ENCODE results near the gene COL4A5.

The COL4A5 gene

DNA sequence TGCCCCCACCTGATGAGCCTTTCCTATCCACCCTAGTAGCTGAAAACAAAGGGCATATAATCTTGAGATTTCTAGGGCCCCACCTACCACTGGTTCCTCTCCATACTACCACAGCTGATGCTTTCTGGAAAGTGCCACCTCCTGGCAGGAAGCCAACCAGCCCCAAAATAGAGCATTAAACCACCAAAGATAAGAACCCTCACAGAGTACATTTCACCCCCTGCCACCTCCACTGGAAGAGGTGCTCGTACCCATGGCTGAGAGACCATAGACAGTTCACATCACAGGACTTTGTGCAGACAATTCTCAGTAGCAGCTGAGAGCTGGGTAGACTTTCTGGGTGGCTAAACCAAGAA, 202.6 kb downstream of the COL4A5 start:
- DNase-seq = no peak

GRCh38 chrX:108664701-108665100, 225.1 kb downstream of the COL4A5 start:
- DNase-seq = no peak

DNA sequence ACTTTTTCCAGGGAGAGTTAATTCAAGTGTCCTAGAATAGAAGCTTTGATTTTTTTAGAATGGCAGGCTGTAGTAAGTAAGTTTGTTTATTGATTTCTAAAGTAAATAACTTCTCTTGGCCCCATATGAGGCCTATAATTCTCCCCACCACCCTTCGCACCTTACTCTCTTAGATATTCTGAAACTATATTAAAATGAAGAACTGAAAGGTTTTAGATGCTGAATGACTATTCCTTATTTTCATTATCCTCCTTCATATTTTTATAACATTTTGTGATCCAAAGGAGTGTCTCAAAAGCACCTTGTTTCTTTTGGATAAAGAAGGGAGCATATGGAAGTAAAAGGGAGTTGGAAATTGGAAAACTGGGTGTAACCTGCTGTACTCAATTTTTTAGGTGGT, 226.5 kb downstream of the COL4A5 start:
- no peak for DNase-seq

- DNase-seq = no peak
Measured at GRCh38 chrX:108671526-108671925, 231.9 kb downstream of the COL4A5 start.

GRCh38 chrX:108696690-108697089, 257.1 kb downstream of the COL4A5 start:
- DNase-seq = no peak

DNA sequence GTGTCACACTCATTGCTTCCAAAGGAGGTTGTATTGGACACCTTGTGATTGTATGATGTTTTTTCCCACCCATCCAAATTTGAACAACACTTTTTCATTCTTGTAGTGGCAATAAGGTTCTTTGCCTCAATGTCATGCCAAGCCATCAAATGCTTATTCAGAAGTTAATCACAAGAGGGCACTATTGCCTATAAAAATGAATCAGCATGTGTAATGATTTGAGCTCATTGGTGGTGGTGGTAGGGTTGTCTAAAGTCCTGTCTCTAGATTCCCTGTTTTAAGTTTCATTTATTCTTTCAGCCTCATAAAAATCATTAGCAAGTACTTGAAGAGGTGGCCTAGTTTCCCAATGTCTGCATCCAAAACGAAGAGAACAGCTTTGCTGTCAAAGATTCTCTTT, 259.7 kb downstream of the COL4A5 start:
- no peak for DNase-seq

GRCh38 chrX:108701633-108702032, 262.0 kb downstream of the COL4A5 start:
- no peak for DNase-seq

- DNase-seq = no peak
Measured at GRCh38 chrX:108702530-108702929, 262.9 kb downstream of the COL4A5 start.

DNA sequence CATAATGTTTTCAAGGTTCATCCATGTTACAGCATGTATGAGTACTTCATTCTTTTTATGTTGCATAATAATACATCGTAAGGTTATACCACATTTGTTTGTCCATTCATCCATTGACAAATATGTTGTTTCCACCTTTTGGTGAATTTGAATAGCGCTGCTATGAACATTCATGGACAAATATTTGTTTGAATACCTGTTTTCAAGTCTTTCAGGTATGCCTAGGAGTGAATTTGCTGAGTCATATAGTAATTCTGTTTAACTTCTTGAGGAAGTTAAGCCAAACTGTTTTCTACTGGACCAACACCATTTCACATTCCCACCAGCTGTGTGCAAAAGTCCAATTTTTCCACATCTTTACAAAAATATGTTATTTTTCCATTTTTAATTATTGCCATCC, 265.2 kb downstream of the COL4A5 start:
- no peak for DNase-seq

DNA sequence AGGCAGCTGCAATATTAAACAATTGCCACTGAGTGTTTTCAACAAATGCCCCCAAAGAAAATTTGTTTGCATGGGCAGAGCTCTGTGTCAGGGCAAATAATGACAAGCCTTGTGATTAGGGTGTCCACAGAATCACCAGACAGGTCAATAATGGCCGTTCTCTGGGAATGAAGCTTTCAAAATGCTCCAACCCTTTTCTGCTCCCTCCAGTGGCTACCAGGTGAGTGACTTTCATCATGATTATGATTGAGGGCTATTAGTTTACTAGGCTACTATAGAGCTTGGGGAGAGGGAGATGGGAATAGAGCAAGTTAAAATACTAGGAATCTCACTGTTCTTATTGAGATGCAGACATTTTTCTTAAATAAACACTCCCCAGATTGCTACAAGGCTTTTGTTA, 273.2 kb downstream of the COL4A5 start:
- DNase-seq = no peak

DNA sequence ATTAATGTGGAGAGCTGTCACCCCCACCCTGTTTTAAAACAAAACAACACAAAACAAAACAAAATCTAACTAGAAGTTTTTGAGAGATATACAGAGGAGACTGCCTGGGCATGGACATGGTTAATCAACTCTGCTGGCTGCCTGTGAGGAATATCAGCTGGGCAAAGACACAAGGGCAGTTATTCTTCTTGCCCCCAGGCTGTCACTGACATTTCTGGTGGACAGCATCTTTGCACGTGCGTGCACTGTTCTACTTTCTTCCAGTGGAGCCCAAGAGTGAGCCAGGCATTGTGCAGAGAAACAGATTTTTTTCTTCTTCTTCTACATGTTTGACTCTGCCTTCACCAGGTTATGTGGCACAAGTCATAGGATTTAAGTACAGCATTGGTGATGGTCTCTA, 282.9 kb downstream of the COL4A5 start:
- DNase-seq = no peak

- no peak for DNase-seq
Measured at GRCh38 chrX:108726748-108727147, 287.1 kb downstream of the COL4A5 start.

DNA sequence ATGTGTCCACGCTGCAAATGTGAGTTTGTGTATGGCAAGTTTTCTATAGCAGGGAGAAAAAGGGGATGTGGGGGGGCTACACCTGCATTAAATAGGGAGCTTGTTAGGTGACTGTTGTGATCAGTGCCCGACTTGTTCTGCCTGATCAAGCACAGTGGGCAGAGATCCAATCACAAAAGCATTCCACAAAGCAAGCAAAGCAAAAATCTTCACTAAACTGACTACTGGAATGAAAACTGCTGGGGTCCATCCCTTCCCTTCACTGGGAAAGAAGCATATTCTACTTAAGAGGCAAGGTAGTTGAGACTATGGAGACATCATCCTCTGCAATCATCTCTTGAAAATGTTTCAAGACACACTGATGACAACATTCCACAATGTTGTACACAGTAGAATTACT, 291.5 kb downstream of the COL4A5 start:
- no peak for DNase-seq

GRCh38 chrX:108732630-108733321, 293.1 kb downstream of the COL4A5 start:
- no peak for DNase-seq

GRCh38 chrX:108734426-108734825, 294.8 kb downstream of the COL4A5 start:
- no peak for DNase-seq

DNA sequence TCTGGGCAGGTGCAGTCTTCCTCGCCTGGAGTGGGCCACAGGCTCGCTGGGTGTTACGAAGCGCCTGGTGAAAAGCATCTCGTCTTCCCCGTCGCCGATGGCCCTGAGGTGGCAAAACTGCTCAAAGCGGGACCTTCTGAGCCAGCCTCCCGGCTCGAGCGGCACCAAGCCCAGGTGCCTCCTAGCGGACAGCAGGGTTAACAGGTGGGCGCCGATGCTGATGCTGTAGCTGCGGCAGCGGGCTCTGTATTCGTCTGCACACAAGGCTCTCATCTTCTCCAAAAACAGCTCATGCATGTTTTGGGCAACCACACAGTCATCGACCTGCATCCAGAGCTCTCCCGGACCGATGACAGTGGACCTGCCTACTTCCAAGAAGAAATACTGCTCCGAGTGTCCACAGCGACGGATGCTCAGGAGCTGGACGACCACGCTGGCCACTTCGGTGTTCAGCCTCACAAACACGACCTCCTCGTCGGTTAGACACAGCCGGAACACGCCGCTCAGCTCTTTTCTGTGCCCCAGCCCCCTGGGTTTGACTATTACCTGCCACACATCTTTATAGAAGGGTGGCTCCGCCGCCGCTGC, 295.5 kb downstream of the COL4A5 start:
- DNase-seq = no peak

DNA sequence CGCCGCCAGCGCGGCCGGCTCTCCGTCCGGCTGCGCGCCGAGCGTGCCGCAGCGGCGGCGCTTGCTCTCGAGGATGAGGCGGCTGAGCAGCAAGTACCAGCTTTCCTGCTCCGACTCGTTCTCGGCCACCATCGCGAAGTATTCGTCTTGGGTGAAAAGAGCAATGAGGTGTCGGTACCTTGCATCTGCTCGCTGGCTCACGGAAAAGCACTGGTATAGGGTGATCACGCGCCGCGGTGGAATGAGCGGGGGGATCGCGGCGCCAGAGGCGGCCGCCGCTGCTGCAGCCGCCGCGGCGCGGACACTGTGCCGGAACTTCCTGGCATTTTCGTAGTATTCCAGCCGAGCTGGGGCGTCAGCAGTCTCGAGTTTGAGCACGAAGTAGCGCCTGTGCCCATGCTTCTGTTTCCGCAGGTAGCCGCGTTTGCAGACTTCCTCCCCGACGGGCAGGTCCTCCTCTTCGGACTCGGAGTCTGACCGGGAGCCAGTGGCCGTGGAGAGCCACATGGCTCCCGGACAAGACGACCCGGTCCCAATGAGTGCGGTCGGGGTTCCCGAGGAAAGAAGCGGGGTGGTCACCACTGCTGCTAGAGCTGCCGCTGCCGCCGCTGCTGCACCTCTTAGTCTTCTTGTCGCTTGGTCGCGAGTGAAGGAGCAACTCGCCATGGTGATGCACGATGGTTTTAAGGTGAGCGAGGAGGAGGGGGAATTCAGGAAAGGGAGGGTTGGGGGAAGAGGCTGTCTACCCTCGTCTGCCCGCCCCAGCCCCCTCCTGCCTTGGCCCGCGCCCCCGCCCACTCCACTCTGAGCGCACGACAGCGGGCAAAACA, 296.3 kb downstream of the COL4A5 start:
- DNase-seq = no peak

DNA sequence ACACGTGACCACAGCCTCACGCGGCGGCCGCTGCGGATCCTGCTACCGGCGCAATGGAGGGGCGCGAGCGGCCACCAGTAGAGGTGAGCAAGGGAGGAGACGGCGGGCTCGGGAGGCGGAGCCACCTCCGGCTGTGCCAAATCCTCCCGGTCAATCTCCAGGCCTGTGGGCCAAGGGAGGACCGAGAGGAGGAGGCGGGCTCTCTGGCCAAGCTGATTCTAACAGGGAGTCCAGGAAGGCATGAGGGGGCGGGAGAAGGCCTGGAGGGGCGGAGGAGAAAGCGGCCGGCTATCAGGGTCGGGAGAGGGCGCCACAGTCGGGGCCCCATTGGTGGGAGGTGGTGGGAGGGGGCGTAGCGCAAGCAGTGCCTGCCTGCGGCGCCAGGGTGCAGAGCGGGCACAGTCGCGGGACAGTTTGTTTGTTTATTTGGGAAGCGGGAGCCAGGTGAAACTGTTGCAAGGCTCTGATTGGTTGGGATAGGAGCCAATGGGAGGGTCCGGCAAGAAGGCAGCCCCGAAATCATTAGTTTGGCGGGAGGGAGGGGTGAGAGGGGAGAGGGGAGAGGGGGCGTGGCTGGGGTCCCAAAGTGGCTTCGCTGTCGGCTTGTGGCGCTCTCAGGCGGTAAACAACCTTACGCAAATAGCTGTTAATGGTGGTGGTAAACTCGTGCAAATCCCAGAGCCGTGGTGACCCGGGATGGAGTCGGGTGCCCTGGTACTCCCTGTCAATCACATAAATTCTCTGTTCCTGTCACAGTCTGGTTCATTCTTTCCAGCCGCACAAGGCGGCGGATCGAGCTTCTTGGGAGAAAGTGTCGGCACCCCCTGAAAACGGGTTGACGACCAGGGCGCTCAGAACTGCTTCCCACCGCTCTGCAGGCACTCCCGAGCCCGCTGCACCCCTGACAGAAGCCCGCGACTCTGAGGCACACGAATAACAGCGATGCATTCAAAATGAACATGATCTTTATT, 297.2 kb downstream of the COL4A5 start, which contains the start of gene IRS4:
IRS4 (minus strand) TSS at position 55 of the 971 bp plus-strand sequence.
- no peak for DNase-seq

DNA sequence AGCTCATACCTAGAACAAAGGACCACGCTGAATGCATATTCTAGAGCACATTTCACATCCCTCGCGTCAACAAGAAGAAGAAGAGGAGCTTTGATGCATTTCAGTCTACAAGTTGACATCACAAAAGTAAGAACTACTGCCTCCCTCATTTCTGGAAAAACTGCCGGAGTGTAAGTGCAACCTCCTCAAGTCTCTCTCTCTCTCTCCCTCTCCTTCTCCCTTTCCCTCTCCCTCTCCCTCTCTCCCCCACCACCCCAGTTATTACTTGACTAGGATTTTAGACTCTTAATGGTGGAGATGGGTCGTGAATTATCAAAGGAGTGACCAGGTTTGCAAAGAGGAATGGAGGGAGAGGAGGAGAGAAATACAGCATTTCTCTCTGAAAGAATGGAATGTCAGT, 298.1 kb downstream of the COL4A5 start:
- no peak for DNase-seq

- DNase-seq = no peak
Measured at GRCh38 chrX:108740299-108740774, 300.7 kb downstream of the COL4A5 start.
